Measurements from ENCODE around the gene ABR.

The ABR gene

DNA sequence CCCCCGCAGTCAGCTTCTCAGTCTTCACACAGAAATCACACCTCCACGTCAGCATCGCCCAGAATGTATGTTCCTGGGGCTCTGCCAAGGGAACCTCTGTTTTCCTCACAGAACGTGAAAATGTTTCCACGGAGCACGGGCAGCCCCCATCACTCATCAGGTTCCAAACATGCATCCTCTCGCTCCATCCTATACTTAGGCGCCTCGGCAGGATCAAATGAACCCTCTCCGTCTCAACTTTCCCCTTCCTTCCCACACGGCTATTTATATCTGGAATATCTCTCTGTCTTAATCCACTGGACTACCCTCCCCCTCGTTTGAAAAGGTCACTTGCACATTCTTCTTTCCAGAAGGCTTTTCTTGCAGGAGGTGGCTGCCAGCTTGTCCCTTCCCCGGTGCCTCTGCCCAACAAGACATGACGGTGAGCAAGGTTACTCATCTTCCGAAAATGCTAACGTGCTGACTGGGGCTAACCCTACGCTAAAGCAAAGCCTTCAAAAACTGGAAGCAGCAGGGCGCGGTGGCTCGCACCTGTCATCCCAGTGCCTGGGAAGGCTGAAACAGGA, 221.8 kb downstream of the ABR start:
- H3K4me1 ChIP-seq (ENCODE audit: control insufficient read depth, insufficient read depth, low read length): peaks cover 16% of the 10 kb centered on the region
- H3K9me3 ChIP-seq (ENCODE audit: control insufficient read depth, insufficient read depth, low read depth, low read length): no peaks in the 10 kb centered on the region

DNA sequence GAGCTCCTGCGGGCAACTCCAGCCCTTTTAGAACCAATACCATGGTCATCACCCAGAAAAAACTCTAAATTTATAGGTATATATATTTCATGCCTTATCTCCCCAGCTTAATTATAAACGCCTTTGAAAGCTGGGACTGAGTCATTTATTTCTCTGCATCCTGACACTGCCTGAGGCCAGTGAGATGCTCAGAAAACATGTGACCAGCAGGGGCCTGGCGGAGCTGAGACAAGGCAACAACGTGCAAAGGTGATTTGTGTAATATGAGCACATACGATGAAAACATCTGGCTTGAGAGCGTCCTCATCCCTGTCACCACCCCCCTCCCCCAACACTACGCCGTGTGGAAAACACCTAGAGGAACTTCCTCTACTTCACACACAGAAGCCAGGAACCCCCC, 222.9 kb downstream of the ABR start:
- H3K27me3 ChIP-seq (ENCODE audit: control insufficient read depth, insufficient read depth, low read length): no peaks in the 10 kb centered on the region
- no peaks in the 10 kb centered on the region for H3K9me3 ChIP-seq (ENCODE audit: control insufficient read depth, insufficient read depth, low read depth, low read length)
- H3K4me1 ChIP-seq (ENCODE audit: control insufficient read depth, insufficient read depth, low read length): peaks cover 11% of the 10 kb centered on the region
- 0 out of 2 replicates have a peak, but pooled peaks cover 9% of the 10 kb centered on the region for H3K36me3 ChIP-seq (ENCODE audit: control insufficient read depth, insufficient read depth, low read length)
- H3K27ac ChIP-seq (ENCODE audit: low read depth, low read length): no peak overlapping the region
- no peak overlapping the region for H3K4me3 ChIP-seq (ENCODE audit: low read depth, low read length)
- H3K9ac ChIP-seq (ENCODE audit: low read length): no peak overlapping the region

More for the DNA sequence above, 221.8 kb downstream of the ABR start:
- Histone ChIP-seq H3K27ac (ENCODE audit: low read depth, low read length) (no peak overlapping the region), H3K4me3 (ENCODE audit: low read depth, low read length) (no peak overlapping the region), H3K9ac (ENCODE audit: low read length) (no peak overlapping the region), H3K36me3 (ENCODE audit: control insufficient read depth, insufficient read depth, low read length) (0 out of 2 replicates have a peak, but pooled peaks cover 9% of the 10 kb centered on the region), H3K27me3 (ENCODE audit: control insufficient read depth, insufficient read depth, low read length) (no peaks in the 10 kb centered on the region)

DNA sequence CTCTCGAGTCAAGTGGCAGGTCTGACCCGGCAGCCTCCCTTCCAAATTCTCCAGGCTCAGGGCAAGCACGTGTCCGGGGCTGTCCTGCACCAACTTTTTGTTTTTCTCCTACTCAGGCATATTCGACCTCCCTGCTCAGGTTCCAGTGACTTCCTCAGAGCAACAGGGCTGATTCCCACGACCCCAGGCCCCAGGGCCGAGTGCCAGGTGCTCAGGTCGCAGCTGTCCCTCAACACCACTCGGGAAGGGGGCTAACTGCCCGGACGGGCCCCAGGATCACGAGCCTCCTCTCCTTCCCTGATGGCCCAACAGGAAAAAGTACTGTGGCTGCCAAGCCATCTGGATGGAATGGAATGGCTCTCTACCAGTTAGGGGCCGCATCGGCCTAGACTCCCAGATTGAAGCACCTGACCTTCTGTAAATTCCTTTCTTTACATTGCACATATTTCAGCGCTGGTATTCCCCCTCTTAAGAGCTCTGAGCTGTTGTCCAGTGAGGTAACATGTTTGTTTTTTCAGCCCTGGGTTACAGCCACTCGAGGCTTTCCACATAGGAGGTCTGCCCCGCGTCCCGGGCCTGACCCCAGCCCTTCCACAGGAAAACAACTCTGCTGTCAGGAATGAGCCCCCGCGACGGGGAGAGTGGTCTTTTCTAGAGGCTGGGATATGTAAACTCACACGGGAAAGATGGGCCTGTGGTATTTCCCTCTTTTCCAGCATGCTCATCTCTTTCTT, 225.2 kb downstream of the ABR start:
- no peak overlapping the region for H3K4me3 ChIP-seq (ENCODE audit: low read depth, low read length)
- no peaks in the 10 kb centered on the region for H3K27me3 ChIP-seq (ENCODE audit: control insufficient read depth, insufficient read depth, low read length)
- no peak overlapping the region for H3K27ac ChIP-seq (ENCODE audit: low read depth, low read length)
- H3K9me3 ChIP-seq (ENCODE audit: control insufficient read depth, insufficient read depth, low read depth, low read length): no peaks in the 10 kb centered on the region
- no peak overlapping the region for H3K9ac ChIP-seq (ENCODE audit: low read length)
- 0 out of 2 replicates have a peak, but pooled peaks cover 9% of the 10 kb centered on the region for H3K36me3 ChIP-seq (ENCODE audit: control insufficient read depth, insufficient read depth, low read length)
- peaks cover 29% of the 10 kb centered on the region for H3K4me1 ChIP-seq (ENCODE audit: control insufficient read depth, insufficient read depth, low read length)

DNA sequence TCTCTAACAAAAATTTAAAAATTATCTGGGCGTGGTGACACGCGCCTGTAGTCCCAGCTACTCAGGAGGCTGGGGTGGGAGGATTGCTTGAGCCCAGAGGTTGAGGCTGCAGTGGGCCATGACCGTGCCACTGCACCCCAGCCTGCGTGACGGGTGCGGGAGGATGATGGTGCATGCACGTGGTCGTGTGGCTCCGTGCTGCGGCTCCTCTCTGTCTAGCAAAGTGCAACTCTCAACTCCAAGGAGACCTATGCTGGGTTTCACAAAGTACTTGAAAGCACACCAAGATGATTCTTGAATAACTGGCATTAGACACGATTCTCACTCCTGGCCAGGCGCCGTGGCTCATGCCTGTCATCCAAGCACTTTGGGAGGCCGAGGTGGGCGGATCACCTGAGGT, 226.0 kb downstream of the ABR start:
- Histone ChIP-seq H3K36me3 (ENCODE audit: control insufficient read depth, insufficient read depth, low read length) (0 out of 2 replicates have a peak, but pooled peaks cover 8% of the 10 kb centered on the region), H3K27ac (ENCODE audit: low read depth, low read length) (no peak overlapping the region), H3K9ac (ENCODE audit: low read length) (no peak overlapping the region), H3K4me3 (ENCODE audit: low read depth, low read length) (no peak overlapping the region), H3K4me1 (ENCODE audit: control insufficient read depth, insufficient read depth, low read length) (peaks cover 28% of the 10 kb centered on the region), H3K9me3 (ENCODE audit: control insufficient read depth, insufficient read depth, low read depth, low read length) (no peaks in the 10 kb centered on the region), H3K27me3 (ENCODE audit: control insufficient read depth, insufficient read depth, low read length) (no peaks in the 10 kb centered on the region)
